Measurements from ENCODE around the gene CREB5.

DNA sequence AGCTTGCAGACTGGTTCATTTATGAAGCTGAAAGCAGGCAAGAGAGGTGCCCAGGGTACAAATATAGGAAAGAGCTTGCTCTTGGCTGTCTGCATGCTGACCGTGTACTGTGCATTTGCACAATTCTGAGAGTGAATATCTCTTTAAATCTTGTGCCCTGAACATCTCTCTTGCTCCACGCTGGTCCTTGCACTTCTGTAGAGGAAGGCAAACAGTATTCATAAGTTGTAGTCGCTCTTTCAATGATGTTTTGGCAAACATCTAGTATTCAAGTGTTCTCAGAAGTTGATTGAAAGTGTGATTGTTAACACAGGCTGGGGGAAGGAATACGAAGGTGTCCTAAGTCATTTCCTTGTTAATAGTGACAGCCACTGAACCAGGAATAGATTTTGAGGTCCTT is 332.6 kb downstream of the CREB5 start:
- TF ChIP-seq, protein P1, sequence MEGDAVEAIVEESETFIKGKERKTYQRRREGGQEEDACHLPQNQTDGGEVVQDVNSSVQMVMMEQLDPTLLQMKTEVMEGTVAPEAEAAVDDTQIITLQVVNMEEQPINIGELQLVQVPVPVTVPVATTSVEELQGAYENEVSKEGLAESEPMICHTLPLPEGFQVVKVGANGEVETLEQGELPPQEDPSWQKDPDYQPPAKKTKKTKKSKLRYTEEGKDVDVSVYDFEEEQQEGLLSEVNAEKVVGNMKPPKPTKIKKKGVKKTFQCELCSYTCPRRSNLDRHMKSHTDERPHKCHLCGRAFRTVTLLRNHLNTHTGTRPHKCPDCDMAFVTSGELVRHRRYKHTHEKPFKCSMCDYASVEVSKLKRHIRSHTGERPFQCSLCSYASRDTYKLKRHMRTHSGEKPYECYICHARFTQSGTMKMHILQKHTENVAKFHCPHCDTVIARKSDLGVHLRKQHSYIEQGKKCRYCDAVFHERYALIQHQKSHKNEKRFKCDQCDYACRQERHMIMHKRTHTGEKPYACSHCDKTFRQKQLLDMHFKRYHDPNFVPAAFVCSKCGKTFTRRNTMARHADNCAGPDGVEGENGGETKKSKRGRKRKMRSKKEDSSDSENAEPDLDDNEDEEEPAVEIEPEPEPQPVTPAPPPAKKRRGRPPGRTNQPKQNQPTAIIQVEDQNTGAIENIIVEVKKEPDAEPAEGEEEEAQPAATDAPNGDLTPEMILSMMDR (IDR thresholded peaks at IDR 0.05), result no peak
- TF ChIP-seq POLR2A (IDR thresholded peaks at IDR 0.05), result no peak
